SK-N-SH (cell line): ENCODE data around the gene GSC2. TPM values are rescaled to one million over a fixed set of nuclear protein-coding genes. Genes with fewer than 3 reads are reported as not detected.

ENCODE experiments used
- CTCF ChIA-PET: fragments of 300-600, 350-600 bp; formaldehyde crosslinking; extraction: SDS; loops from one replicate; lab custom pipeline; 2021; lab: Yijun Ruan, JAX
- POLR2A ChIA-PET: fragments of 350-600 bp; sonication (Branson Sonifier 250); formaldehyde crosslinking; extraction: SDS; loops from one replicate; lab custom pipeline; 2020; ENCODE audit warnings: antibody characterized with exemption, inconsistent platforms; lab: Yijun Ruan, JAX
- DNase-seq: peaks from one replicate; pipeline ENCODE4 v3.0.0; 2012
- H2AFZ ChIP-seq: fragments of 200-600 bp; sonication (generic); 2 replicates; pipeline ENCODE4 v1.8.1; 2016; ENCODE audit warnings: antibody characterized with exemption, mild to moderate bottlenecking, low read depth
- H3F3A ChIP-seq: fragments of 200-600 bp; sonication (generic); replicated peaks from 2 replicates; pipeline ENCODE3; 2016; ENCODE audit warnings: antibody characterized with exemption, mild to moderate bottlenecking; ENCODE audit not compliant: insufficient read depth
- H3K27ac ChIP-seq, 2 experiments: fragments of 200-500 bp in 1 of 2; fragments of 200-600 bp in 1 of 2; sonication (Bioruptor generic) in 1 of 2; sonication (generic), shearing (Covaris generic) in 1 of 2; 2 replicates each; pipeline versions ENCODE4 v1.5.1 to v1.6.1; 2014 to 2016; ENCODE audit warnings: low read depth in 2 of 2, inconsistent platforms in 1 of 2, low read length in 1 of 2, mild to moderate bottlenecking in 1 of 2, mixed read lengths in 1 of 2
- H3K27me3 ChIP-seq: fragments of 200-600 bp; sonication (generic), shearing (Covaris generic); 2 replicates; pipeline ENCODE4 v1.6.1; 2016; ENCODE audit warnings: mixed run types; ENCODE audit not compliant: insufficient read depth
- H3K36me3 ChIP-seq, 2 experiments: fragments of 200-500 bp in 1 of 2; fragments of 200-600 bp in 1 of 2; sonication (Bioruptor generic) in 1 of 2; sonication (generic) in 1 of 2; replicated peaks in 1 of 2; 2 replicates each; pipeline versions ENCODE3 to v1.5.1; 2014 to 2016; ENCODE audit warnings: low read length in 1 of 2, mild to moderate bottlenecking in 1 of 2; ENCODE audit not compliant: insufficient read depth in 2 of 2, control insufficient read depth in 1 of 2
- H3K4me1 ChIP-seq, 2 experiments: fragments of 200-500 bp in 1 of 2; fragments of 200-600 bp in 1 of 2; sonication (Bioruptor generic) in 1 of 2; sonication (generic), shearing (Covaris generic) in 1 of 2; 2 replicates each; pipeline versions ENCODE4 v1.5.1 to v1.6.1; 2014 to 2016; ENCODE audit warnings: low read depth in 1 of 2, low read length in 1 of 2, mixed run types in 1 of 2; ENCODE audit not compliant: insufficient read depth in 2 of 2, control insufficient read depth in 1 of 2
- H3K4me2 ChIP-seq: fragments of 200-600 bp; sonication (generic), shearing (Covaris generic); 2 replicates; pipeline ENCODE4 v1.6.1; 2017; ENCODE audit warnings: mixed run types
- H3K4me3 ChIP-seq, 2 experiments: fragments of 200-500 bp in 1 of 2; fragments of 200-600 bp in 1 of 2; sonication (Bioruptor generic) in 1 of 2; sonication (generic), shearing (Covaris generic) in 1 of 2; 2 replicates each; pipeline versions ENCODE4 v1.5.1 to v1.8.1; 2014 to 2016; ENCODE audit warnings: low read depth in 2 of 2, inconsistent platforms in 1 of 2, low read length in 1 of 2, mild to moderate bottlenecking in 1 of 2, mixed read lengths in 1 of 2, moderate library complexity in 1 of 2
- H3K79me2 ChIP-seq: fragments of 200-600 bp; sonication (generic); 2 replicates; pipeline ENCODE4 v1.8.1; 2017; ENCODE audit warnings: mild to moderate bottlenecking; ENCODE audit not compliant: insufficient read depth
- H3K9ac ChIP-seq: fragments of 200-600 bp; sonication (generic); 2 replicates; pipeline ENCODE4 v1.6.1; 2017; ENCODE audit warnings: mixed run types
- H3K9me2 ChIP-seq: fragments of 200-600 bp; sonication (generic); 2 replicates; pipeline ENCODE4 v1.6.1; 2017; ENCODE audit warnings: mixed run types
- H3K9me3 ChIP-seq: fragments of 200-600 bp; sonication (generic); 2 replicates; pipeline ENCODE4 v1.6.1; 2017; ENCODE audit warnings: mixed run types, mild to moderate bottlenecking, moderate library complexity
- H4K20me1 ChIP-seq: fragments of 200-600 bp; sonication (generic); 2 replicates; pipeline ENCODE4 v1.6.1; 2017; ENCODE audit warnings: mild to moderate bottlenecking, mixed run types; ENCODE audit not compliant: insufficient read depth
- EZH2phosphoT487 ChIP-seq: fragments of 200-600 bp; sonication (generic); IDR thresholded peaks from 2 replicates; pipeline ENCODE4 v1.6.1; 2017; ENCODE audit warnings: low read depth, mixed run types, mild to moderate bottlenecking, antibody characterized with exemption, moderate library complexity, borderline replicate concordance
- FOXJ3 ChIP-seq: sonication (generic); formaldehyde crosslinking; IDR thresholded peaks from 2 replicates; pipeline ENCODE4 v1.5.1; 2020; ENCODE audit warnings: mild to moderate bottlenecking, missing genetic modification reagents
- FOXM1 ChIP-seq: IDR thresholded peaks from 2 replicates; pipeline ENCODE4 v1.4.0; 2012; ENCODE audit warnings: low read depth, mild to moderate bottlenecking
- GABPA ChIP-seq: IDR thresholded peaks from 2 replicates; pipeline ENCODE4 v1.4.0; 2012; ENCODE audit warnings: low read depth, mild to moderate bottlenecking
- GATA2 ChIP-seq: sonication (generic); formaldehyde crosslinking; IDR thresholded peaks from 2 replicates; pipeline ENCODE4 v1.5.0; 2020; ENCODE audit warnings: mild to moderate bottlenecking, missing genetic modification reagents
- MXI1 ChIP-seq: IDR thresholded peaks from 2 replicates; pipeline ENCODE4 v1.6.1; 2012; ENCODE audit warnings: mild to moderate bottlenecking, low read depth, low read length, improper control_type of control experiment
- RAD21 ChIP-seq: IDR thresholded peaks from 2 replicates; pipeline ENCODE4 v1.6.1; 2012; ENCODE audit warnings: mild to moderate bottlenecking, low read length
- RCOR1 ChIP-seq: fragments of 150-350 bp; IDR thresholded peaks from 2 replicates; pipeline ENCODE4 v1.6.1; 2017; ENCODE audit warnings: antibody characterized with exemption, low read length
- RFX5 ChIP-seq: IDR thresholded peaks from 2 replicates; pipeline ENCODE4 v1.6.1; 2012; ENCODE audit warnings: mild to moderate bottlenecking, improper control_type of control experiment, low read length
- RXRA ChIP-seq: IDR thresholded peaks from 2 replicates; pipeline ENCODE4 v1.4.0; 2012; ENCODE audit warnings: low read depth, mild to moderate bottlenecking, borderline replicate concordance
- SIN3A ChIP-seq: IDR thresholded peaks from 2 replicates; pipeline ENCODE4 v1.6.1; 2012; ENCODE audit warnings: low read depth, mild to moderate bottlenecking, low read length, moderate library complexity, borderline replicate concordance
- SMC3 ChIP-seq: IDR thresholded peaks from 2 replicates; pipeline ENCODE4 v1.6.1; 2012; ENCODE audit warnings: low read depth, low read length, improper control_type of control experiment
- TAF1 ChIP-seq: IDR thresholded peaks from 2 replicates; pipeline ENCODE4 v1.6.1; 2012; ENCODE audit warnings: low read depth, mild to moderate bottlenecking, low read length, moderate library complexity, borderline replicate concordance
- TCF12 ChIP-seq: IDR thresholded peaks from 2 replicates; pipeline ENCODE4 v1.4.0; 2012
- WGBS: methylation state at CpG from one replicate; pipeline ENCODE4 v1.1.6; 2017; ENCODE audit warnings: low lambda C conversion rate; 5-methylcytosine and 5-hydroxymethylcytosine counted together
- polyA plus RNA-seq, 3 experiments: library from polyadenylated mRNA; depleted of rRNA; stranded (reverse); fragments of >200 nt; gene quantifications; 2 replicates each; pipeline ENCODE4 v1.2.3, GENCODE V29; 2012
- TF ChIP-seq, protein P1 (sequence below): IDR thresholded peaks from 2 replicates; pipeline ENCODE4 v1.4.0; 2012; ENCODE audit warnings: low read depth, borderline replicate concordance
- TF ChIP-seq, protein P2 (sequence below): IDR thresholded peaks from 2 replicates; pipeline ENCODE4 v1.6.1; 2012; ENCODE audit warnings: mild to moderate bottlenecking, low read depth, low read length, moderate library complexity

The GSC2 gene
- polyA plus RNA-seq, 1 of the 3 experiments (the other 2 are of a cell fraction): not detected

DNA sequence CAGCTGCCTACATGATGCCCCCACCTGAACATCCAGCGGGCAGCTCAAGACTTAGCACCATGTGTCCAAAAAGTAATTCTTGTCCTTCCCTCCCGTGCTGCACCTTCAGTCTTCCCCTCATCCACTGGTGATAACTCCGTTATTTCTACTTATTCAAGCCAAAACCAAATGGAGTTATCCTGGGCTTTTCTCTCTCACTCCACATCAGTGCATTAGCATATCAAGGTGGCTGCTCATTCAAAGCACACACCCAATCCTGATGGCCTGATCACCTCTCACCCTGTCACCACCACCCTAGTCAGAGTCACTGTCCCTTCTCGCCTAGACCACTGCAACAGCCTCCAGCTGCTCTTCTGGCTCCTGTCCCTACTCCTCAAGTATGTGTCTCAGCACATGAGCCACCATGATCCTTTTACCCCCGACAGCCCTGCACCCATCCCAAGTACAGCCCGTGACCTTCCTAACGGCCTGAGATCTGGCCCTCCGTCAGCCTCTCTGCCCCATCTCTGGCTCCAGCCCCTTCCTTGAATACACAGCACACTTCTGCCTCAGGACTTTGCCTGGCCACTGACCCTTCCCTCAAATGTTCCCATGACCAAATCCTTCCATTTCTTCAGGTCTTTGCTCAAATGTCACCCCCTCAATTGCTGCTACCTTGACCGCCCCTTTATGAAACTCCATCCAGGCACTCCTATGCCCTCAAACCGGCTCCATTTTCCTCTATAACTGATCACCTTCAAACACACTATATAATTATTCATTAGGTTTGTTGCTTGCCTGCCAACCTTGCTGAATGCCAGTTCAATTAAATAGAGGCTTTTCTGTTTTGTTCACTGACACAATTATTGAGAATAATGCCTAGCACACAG is 48.1 kb upstream of the GSC2 start:
- POLR2A ChIA-PET: no interaction called here
- no peaks in the 10 kb centered on the region for H3K27me3 ChIP-seq
- no peak overlapping the region for H2AFZ ChIP-seq
- TF ChIP-seq FOXM1 (no peak), RCOR1 (no peak), RXRA (no peak), TCF12 (no peak), MXI1 (no peak), FOXJ3 (CRISPR knock-in tag) (no peak), SIN3A (no peak), RAD21 (no peak), GATA2 (no peak), SMC3 (no peak), EZH2phosphoT487 (no peak), GABPA (no peak), TAF1 (no peak), RFX5 (no peak)
- TF ChIP-seq, protein P1, sequence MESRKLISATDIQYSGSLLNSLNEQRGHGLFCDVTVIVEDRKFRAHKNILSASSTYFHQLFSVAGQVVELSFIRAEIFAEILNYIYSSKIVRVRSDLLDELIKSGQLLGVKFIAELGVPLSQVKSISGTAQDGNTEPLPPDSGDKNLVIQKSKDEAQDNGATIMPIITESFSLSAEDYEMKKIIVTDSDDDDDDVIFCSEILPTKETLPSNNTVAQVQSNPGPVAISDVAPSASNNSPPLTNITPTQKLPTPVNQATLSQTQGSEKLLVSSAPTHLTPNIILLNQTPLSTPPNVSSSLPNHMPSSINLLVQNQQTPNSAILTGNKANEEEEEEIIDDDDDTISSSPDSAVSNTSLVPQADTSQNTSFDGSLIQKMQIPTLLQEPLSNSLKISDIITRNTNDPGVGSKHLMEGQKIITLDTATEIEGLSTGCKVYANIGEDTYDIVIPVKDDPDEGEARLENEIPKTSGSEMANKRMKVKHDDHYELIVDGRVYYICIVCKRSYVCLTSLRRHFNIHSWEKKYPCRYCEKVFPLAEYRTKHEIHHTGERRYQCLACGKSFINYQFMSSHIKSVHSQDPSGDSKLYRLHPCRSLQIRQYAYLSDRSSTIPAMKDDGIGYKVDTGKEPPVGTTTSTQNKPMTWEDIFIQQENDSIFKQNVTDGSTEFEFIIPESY: no peak
- TF ChIP-seq, protein P2, sequence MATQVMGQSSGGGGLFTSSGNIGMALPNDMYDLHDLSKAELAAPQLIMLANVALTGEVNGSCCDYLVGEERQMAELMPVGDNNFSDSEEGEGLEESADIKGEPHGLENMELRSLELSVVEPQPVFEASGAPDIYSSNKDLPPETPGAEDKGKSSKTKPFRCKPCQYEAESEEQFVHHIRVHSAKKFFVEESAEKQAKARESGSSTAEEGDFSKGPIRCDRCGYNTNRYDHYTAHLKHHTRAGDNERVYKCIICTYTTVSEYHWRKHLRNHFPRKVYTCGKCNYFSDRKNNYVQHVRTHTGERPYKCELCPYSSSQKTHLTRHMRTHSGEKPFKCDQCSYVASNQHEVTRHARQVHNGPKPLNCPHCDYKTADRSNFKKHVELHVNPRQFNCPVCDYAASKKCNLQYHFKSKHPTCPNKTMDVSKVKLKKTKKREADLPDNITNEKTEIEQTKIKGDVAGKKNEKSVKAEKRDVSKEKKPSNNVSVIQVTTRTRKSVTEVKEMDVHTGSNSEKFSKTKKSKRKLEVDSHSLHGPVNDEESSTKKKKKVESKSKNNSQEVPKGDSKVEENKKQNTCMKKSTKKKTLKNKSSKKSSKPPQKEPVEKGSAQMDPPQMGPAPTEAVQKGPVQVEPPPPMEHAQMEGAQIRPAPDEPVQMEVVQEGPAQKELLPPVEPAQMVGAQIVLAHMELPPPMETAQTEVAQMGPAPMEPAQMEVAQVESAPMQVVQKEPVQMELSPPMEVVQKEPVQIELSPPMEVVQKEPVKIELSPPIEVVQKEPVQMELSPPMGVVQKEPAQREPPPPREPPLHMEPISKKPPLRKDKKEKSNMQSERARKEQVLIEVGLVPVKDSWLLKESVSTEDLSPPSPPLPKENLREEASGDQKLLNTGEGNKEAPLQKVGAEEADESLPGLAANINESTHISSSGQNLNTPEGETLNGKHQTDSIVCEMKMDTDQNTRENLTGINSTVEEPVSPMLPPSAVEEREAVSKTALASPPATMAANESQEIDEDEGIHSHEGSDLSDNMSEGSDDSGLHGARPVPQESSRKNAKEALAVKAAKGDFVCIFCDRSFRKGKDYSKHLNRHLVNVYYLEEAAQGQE: no peak
- TF ChIP-seq, all 33 proteins: peak for 0
- WGBS: 87% methylated on average over 10 of the region's 10 CpGs
- no peaks in the 10 kb centered on the region for H3F3A ChIP-seq
- peak overlapping the region in 1 of 2 experiments; percentile 34; a peak in 1 of 4 replicates for H3K27ac ChIP-seq
- H3K4me3 ChIP-seq: no peak overlapping the region
- H3K9me2 ChIP-seq: no peaks in the 10 kb centered on the region
- no peaks in the 10 kb centered on the region for H3K79me2 ChIP-seq
- H3K9ac ChIP-seq: no peak overlapping the region
- H3K4me2 ChIP-seq: no peak overlapping the region
- CTCF ChIA-PET: interaction anchor here (1.9 to 2.2 kb wide), 2 partner anchors 10 to 19 kb away, joined by 6 to 8 read pairs; partner anchors contain the start of gene SLC25A1
- H3K9me3 ChIP-seq: no peaks in the 10 kb centered on the region
- H3K4me1 ChIP-seq: peaks cover 0 to 33% of the 10 kb centered on the region in 2 experiments; a peak in 2 of 4 replicates
- no peaks in the 10 kb centered on the region for H4K20me1 ChIP-seq
- peaks cover 0 to 13% of the 10 kb centered on the region in 2 experiments for H3K36me3 ChIP-seq
- no peak for DNase-seq
